ENCODE data around the gene DZANK1.
"Not testable (repeated sequence)": the region's sequence is repeated elsewhere in the genome, so short reads cannot be mapped to it uniquely, and the experiment has no call there.

The DZANK1 gene

DNA sequence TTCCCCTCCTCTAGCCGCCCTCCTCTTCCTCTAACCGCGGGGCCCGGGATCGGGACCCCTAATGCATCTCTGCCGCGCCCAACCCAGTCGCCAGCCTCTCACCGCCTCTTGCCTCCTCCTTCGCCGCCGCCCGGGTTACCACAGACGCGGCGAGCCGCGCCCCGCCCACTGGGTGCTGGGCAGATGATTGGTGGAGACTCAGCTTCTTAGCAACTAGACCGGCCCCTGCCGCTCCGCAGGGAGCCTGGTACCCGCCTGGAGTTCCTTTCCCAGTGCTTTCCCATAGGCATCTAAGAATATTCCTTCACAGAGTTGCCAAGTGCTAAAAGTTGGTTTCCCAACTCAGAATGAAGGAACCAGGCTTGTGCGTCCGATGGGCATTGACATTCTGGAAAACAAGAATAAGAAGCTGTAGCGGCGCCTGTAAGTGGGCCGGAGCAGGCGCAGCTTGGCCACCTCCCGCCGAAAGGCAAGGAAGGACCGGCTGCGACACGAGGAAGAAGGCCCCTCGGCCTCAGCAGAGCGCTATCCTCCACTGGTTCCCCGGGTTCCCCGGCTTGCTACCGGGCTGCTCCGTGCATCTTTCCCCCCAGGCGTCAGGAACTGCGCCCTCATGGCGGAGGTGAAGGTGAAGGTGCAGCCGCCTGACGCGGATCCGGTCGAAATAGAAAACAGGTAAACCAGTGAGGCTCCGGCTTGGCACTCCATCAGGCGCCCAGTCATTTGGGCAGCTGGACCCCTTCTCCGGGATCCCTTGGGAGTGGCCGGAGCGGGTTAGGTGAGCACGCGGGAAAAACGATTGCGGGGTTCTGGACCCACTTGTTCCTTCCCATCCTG lies at the start of gene DZANK1, which contains the start of gene POLR3F:
TSS of gene DZANK1 (minus strand) at position 137 of the 837 bp plus-strand sequence. CDS start 1,672 bp downstream, outside the sequence.
TSS of gene POLR3F (plus strand) at position 497 of the 837 bp plus-strand sequence. CDS start at position 614, 117 bp downstream.
- peak; percentile 94 for DNase-seq

DNA sequence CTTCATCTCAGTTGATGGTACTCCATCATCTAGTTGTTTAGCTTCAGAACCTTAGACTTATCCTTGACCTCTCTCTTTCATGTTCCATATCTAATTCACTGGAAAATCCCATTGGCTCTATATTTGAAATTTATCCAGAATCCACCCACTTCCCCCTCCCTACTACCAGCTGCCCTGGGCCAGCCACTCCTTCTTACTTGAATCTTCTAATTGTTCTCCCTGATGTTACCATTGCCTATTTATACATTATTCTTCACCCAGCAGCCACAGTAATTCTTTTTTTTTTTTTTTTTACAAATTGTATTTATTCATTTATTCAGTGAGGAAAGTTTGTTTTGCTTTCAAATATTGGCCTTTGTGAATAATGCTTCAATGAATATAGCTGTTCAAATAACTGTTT lies 49.1 kb upstream of the DZANK1 start:
- no peak for DNase-seq

DNA sequence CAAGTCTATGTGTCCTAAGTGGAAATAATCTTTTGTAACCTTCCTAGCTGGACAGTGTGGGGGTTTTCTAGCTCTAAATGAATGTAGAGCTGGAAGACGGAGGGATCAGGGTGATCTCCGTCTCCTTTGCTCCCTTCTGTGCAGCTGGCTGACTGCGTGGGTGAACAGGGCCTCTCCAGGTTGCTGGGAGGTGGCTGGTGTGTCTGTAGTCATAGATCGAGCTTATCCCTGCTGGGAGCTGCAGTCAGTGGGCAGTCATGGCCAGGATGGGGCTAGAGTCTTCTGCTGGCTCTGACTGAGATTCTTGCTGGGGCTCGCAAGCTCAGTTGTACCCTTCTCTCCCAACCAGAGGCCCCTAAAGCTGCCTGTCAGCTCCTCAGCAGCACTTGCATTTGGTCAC lies 47.3 kb upstream of the DZANK1 start:
- no peak for DNase-seq

DNA sequence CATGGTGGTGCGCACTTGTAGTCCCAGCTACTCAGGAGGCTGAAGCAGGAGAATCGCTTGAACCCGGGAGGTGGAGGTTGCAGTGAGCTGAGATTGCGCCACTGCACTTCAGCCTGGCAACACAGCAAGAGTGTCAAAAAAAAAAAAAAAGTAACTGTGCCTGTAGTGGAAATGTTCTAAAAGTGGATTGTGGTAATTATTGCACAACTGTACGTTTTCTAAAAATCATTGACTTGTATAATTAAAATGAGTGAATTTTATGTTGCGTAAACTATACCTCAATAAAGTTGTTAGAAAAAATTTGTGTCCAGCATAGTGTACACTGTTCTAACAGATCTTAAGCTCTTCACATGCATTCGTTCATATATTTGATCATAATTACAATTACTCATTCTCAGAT lies 46.4 kb upstream of the DZANK1 start:
- DNase-seq: no peak

DNA sequence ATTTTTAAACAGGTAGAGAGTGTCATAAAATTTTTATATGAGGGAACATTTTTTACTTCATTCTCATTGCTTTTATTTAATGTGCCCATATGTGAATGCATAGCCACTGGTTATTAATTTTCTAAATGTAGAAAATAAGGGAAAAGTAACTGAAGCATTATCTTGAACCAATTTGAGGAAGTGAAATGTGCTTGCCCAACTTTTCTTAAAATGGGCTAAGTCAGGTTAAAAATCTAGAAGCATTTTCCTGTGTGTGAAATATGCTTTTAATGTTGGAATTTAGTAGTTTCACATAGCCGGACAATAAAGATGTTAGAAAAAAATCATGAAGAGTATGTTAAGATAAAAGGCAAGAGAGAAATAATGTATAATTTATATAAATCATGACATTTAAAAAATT lies 44.7 kb upstream of the DZANK1 start:
- DNase-seq: no peak

DNA sequence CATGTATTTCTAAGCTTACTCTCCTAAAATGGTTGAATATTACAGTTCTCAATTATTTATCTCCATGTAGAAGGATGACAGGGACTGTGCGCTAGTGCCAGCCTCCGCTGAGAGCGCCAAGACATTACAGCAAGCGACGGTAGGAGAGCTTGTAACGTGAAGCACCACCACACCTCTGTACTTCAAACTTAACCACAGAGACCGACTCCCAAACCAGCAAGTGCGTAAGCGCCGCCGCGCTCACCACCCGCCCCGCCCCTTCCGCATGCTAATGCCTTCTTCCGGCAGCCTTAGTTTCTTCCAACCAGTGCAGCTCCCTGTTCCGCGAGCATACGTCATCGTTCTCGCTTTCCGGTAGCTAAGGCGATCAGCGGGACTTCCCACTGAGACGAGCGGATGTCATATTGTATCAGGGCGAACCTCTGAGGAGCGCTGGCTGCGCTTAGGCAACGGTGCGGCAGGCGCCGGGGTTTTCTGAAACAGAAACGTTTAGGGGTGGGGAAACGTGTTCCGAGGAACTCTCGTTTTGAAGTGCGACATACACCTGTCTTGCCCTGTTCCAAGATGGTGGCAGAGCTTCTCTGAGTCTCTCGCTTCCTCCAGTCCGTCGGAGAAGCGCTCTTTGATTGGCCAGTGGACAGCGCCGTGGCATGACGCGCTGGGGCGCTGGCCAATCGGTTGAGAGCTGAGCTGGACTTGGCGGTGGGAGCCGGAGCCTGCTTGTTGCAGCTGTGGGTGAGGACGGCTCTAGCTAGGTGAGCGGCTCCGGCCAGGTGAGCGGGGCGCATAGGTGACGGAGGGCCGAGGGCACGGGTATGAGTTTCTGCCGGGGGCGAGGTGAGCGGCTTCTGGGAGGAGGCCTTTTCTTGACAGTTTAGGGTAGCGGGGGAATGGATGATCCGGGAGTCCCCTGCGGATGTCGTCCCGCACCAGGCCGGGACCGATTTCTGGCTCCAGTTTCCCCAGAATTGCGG lies 40.7 kb upstream of the DZANK1 start, which contains the start of gene SEC23B:
TSS of gene SEC23B (plus strand) at position 723 of the 974 bp plus-strand sequence. CDS start 2,896 bp downstream, outside the sequence.
- DNase-seq: peak; percentile 99

DNA sequence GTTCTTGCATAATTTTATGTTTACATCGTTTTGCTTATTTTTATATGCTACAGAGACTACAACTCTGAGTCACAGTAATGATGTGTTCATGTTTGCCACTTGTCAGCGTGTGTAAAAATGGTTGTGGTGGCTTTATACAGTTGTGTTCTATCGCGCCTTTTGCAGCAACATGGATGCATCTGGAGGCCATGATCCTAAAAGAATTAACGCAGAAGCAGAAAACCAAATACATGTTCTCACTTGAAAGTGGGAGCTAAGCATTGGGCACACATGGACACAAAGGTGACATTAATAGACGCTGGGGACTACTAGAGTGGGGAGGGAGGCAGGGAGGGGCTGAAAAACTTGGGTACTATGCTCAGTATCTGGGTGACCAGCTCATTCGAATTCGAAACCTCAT lies 39.9 kb upstream of the DZANK1 start:
- no peak for DNase-seq

DNA sequence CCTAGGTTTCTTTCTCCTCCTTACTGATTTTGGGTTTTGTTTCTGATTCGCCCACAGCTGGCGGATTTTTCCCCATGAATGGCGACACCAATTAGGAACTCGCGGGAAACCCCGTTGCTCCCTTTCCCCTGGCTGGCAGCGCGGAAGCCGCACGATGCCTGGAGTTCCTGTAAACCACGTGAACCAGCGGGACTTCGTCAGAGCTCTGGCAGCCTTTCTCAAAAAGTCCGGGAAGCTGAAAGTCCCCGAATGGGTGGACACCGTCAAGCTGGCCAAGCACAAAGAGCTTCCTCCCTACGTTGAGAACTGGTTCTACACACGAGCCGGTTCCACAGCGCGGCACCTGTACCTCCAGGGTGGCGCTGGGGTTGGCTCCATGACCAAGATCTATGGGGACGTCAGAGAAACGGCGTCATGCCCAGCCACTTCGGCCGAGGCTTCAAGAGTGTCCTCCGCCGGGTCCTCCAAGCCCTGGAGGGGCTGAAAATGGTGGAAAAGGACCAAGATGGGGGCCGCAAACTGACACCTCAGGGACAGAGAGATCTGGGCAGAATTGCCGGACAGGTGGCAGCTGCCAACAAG lies 37.7 kb upstream of the DZANK1 start:
- DNase-seq: no peak

DNA sequence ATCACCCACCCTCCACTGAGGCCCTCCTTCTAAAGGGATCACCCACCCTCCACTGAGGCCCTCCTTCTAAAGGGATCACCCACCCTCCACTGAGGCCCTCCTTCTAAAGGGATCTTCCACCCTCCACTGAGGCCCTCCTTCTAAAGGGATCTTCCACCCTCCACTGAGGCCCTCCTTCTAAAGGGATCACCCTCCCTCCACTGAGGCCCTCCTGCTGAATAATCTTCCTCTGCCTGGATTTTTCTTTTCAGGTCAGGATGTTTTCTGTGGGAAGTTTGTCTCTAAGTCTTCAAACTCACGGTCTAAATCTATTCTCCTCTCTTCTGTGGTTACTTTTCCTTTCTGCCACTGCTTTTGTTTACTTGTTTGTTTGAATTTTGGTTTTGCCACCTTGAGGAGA lies 34.8 kb upstream of the DZANK1 start:
- DNase-seq: not testable (repeated sequence)

DNA sequence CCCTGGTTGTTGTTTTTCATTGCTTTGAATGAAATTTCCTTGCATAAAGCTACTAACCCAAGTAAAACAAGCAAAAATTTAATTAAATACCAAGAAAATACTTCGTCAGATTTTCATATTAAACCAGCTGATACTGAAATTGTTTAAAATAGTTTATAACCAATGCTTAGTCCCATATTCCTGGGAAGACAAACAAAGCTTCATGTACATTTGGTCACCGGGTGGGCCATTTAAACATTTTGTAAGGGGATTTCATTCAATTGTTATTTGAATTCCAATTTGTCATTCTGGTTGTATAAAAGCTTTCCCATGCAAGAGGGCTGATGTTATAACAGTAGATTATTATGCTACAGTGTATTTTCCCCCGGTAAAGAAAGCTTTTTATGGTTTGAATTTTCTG lies 30.8 kb upstream of the DZANK1 start:
- no peak for DNase-seq

DNA sequence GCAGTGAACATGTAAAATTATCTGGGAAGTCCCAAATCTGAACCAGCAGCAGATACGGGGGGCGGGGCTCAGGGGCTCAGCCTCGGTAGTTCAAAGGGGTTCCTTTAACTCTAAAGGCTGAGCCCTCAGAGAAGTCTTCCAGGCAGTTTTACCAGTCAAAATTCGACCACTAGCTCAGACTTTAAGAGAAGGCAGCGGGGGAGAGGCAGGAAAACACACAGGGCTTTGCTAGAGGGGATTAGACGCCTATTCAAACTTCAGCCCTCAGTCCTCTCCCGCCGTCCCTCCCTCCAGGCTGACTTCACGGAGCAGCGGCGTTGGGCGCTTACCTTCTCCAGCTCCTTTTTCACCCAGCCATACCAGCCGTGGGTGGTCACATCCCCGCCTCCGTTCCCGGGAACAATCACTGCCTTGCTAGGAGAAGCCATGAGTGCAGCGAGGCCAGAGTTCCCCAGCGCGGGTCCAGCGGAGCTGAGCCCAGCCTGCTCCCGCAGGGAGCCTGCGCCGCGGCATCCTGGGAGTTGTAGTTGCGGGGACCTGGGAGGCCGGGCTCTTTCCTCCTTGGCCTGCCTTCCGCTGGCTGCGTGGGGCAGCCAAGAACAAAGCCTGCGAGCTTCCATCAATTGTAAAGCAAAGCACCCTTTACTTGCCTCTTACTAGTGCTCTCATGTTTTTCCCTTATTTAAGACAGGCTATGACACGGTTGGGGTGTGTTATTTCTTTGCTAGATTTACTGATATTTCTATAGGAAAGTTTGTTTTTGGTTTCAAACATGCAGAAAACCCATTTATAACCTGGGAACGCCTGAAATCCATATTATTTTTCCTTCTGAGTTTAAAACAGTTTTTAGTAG lies 30.1 kb upstream of the DZANK1 start, which contains the start of gene RBBP9:
TSS of gene RBBP9 (minus strand) at position 486 of the 853 bp plus-strand sequence. CDS start at position 428, 58 bp downstream.
- peak; percentile 77 for DNase-seq

DNA sequence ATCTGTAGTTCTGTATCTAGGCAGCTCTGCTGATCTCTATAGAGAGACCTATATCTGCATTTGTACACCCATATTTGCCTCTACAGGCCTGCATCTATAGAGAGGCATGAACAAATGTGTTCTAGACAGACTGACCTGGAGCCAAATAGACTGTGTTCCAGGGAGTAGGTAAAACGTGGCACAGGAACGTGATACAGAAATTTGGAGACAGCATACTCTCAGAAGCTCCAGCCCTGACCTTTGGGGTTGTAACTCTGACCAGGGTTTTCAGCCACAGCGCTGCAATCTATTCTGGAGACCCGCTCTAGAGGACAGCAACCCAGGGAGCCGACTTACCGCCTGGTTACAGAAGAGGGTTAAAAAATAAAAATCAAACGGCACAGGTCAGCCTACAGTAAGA lies 29.2 kb upstream of the DZANK1 start:
- DNase-seq: no peak

DNA sequence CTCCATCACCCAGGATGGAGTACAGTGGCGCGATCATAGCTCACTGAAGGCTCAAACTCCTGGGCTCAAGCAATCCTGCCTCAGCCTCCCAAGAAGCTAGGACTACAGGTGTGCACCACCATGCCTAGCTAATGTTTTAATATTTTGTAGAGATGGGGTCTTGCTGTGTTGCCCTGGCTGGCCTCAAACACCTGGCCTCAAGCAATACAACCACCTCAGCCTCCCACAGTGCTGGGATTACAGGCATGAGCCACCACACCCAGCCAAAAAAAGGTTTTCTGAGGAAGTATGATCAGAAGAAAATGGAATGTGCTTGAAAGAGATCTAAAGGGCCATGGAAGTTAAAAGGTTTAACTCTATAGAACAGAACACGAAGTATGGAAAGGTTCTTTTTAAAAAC lies 21.5 kb upstream of the DZANK1 start:
- no peak for DNase-seq

DNA sequence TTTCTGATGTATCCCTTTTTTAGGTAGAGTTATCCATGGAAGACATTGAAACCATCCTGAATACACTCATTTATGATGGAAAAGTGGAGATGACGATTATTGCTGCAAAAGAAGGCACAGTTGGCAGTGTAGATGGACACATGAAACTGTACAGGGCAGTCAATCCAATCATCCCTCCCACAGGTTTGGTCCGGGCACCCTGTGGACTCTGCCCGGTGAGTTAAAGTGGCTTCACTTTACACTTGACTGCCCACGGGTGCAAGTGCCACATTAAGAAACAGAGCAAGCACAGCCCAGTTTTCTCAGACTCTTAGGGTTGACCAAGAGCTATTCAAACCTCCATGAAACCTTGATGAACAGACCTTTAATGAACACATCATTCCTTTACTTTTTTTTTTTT lies 14.8 kb upstream of the DZANK1 start:
- no peak for DNase-seq

DNA sequence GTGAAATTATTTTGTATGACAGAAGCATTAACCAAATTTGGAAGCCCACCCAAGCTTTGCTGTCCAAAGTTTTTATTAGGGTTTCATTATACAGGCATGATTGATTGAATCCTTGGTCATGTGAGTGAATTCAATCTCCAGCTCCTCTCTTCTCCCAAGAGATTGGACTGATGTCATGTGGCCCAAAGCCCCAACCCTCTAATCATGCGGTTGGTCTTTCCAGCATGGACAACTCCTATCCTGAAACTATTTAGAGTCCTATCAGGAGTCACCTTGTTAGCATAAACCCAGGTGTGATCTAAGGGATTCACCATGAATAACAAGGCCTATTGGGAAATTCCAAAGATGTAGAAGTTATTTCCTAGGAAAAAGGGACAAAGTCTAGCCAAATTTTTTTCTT lies 11.0 kb upstream of the DZANK1 start:
- DNase-seq: no peak

DNA sequence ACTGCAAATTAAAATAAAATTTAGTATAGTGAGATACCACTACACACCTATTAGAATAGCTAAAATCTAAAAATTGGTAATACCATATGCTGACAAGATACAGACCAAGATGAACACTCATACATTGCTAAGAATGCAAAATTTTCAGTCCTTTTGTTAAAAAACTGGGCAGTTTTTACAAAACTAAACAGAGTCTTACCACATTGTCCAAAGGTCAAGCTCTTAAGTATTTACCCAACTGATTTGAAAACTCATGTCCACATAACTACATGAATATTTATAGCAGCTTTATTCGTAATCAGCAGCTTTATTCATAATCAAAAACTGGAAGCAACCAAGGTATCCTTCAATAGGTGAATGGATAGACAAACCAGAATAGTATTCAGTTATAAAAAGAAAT lies 10.4 kb upstream of the DZANK1 start:
- no peak for DNase-seq

DNA sequence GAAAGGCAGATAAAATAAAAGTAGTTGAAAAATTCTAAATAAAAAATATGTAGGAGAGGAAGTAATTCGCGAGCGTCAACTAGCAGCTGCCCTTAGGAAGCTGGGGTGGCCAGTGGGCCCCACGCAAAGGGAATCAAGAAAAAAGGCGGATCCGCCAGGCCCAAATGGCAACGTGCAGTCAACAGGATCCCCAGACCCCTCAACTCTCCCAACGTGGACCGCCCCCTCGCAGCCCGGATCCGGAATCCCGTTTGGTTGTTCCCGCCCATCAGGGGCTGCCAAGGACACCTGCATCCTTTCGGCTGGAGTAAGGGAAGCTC lies 296 bp downstream of the DZANK1 start:
- no peak for DNase-seq

DNA sequence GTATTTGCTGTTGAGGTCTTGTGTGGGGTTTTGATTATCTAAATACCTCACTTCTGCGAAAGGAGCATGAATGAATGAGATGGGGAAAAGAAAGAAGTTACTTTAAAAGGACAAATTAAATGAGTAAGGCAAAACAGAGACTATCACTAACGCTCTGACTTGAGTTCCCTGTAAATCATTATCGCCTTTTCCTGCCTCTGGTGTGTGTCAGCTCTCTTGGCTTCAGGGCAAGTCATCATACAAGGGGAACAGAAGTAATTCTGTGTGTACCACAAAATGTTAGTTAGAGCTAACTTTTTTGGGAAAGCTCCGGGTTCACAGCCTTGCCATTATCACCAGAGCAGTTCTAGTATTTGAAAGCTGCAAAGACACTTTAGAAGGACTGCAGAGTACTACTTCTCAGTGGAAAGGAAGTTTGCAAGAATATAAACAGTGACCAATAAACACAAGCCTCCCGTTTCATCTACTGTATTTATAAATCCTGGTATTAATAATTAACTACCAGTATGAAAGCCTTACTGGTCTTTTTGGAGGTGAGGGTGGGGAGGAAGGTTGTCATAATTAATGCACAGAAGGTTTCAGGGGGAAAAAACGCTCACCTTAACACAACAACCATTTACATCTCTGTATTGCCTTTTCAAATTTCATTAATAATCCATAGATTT lies 1.2 kb downstream of the DZANK1 start:
- no peak for DNase-seq

DNA sequence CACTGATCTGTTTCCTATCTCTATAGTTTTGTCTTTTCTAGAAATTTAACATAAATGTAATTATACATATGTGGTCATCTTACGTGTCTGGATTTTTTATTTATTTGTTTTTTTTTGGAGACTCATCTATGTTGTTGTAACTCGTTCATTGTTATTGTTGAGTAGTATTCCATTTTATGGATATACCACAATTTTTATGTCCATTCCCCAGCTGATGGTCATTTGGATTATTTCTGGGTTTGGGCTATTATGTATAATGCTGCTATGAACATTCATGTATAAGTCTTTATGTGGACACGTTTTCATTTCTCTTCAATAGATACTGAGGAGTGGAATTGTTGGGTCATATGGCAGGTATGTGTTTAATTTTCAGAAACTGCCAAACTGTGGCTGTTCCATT lies 10.2 kb downstream of the DZANK1 start:
- no peak for DNase-seq

DNA sequence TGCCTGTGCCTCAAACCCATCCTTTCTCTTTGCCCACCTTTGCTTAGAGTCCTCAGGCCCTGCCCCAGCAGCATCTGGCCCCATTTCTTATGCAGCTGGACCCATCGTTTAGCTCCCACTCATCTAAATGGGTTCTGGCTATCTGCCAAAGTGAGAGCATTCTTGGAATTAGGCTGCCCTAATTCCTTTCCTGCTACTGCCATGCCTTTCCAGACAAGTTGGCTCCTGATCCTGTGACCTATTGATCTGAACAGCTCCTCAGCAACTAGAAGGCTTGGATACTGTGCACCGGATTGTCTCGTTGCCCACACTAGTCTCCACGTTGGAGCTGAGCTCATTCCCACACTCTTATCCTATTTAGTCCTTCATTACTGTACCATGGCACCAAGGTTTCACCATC lies 22.9 kb downstream of the DZANK1 start:
- DNase-seq: no peak

DNA sequence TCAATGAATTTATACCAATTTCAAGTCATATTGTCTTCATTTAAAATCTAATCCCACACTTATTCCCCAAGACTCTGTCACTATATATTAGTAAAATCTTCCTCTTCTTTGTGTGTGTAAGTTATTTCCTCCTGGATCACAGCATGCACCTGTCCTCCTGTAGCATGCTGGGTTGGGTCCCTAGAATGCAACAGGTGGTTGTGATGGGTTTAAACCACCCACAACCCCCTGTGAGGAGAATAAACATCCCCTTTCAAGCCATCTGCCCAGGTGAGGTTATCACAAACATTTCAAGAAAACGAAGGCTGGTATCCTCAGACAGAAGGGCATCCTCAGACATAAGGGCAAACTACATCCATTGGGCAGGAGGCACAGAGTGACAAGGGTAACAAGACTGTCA lies 26.4 kb downstream of the DZANK1 start:
- DNase-seq: no peak

DNA sequence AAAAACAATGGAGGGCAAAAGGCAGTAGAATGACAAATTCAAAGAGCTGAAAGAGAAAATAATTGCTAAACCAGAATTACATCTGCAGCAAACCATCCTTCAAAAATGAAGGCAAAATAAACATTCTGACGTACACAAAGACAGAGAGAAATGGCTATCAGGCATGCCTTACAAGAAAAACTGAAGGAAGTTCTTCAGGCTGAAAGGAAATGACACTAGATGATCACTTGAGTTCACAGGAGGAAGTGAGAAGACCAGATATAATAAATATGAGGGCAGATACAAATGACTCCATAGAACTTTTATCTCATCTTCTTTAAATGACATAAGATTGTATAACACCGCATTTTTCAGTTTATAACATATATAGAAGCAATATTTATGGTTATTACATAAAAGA lies 30.0 kb downstream of the DZANK1 start:
- no peak for DNase-seq
